HepG2 (cell line): ENCODE results near the gene NRL. TPM values are rescaled to one million over a fixed set of nuclear protein-coding genes. Genes with fewer than 3 reads are reported as not detected.

Experiments
- AGO2 ChIP-seq: fragments of 200-400 bp; formaldehyde crosslinking; optimal IDR thresholded peaks from 2 replicates; pipeline ENCODE3; 2017; ENCODE audit warnings: mild to moderate bottlenecking, low read depth, low read length, moderate library complexity
- BHLHE40 ChIP-seq: IDR thresholded peaks from 2 replicates; pipeline ENCODE4 v1.6.1; 2011; ENCODE audit warnings: low read length, improper control_type of control experiment
- CHCHD3 ChIP-seq: sonication (generic); formaldehyde crosslinking; IDR thresholded peaks from 2 replicates; pipeline ENCODE4 v1.8.0; 2022; ENCODE audit warnings: mild to moderate bottlenecking, missing genetic modification reagents, moderate library complexity
- DMAP1 ChIP-seq: IDR thresholded peaks from 2 replicates; pipeline ENCODE4 v1.6.1; 2016
- HDAC1 ChIP-seq: sonication (generic); formaldehyde crosslinking; IDR thresholded peaks from 2 replicates; pipeline ENCODE4 v1.5.1; 2020; ENCODE audit warnings: mild to moderate bottlenecking, missing genetic modification reagents
- KLF12 ChIP-seq: sonication (generic); formaldehyde crosslinking; IDR thresholded peaks from 2 replicates; pipeline ENCODE4 v1.4.0; 2020; ENCODE audit warnings: missing genetic modification reagents, borderline replicate concordance
- KLF6 ChIP-seq: IDR thresholded peaks from 2 replicates; pipeline ENCODE4 v1.8.0; 2016; ENCODE audit warnings: missing biosample characterization, missing genetic modification reagents
- MEIS1 ChIP-seq: sonication (generic); formaldehyde crosslinking; IDR thresholded peaks from 2 replicates; pipeline ENCODE4 v1.9.0; 2021; ENCODE audit warnings: mild to moderate bottlenecking, missing genetic modification reagents, moderate library complexity, borderline replicate concordance
- NPAS2 ChIP-seq: sonication (generic); formaldehyde crosslinking; IDR thresholded peaks from 2 replicates; pipeline ENCODE4 v1.8.0; 2022; ENCODE audit warnings: mild to moderate bottlenecking, missing genetic modification reagents, borderline replicate concordance
- RBAK ChIP-seq: sonication (generic); formaldehyde crosslinking; IDR thresholded peaks from 2 replicates; pipeline ENCODE4 v1.5.1; 2020; ENCODE audit warnings: mild to moderate bottlenecking, missing genetic modification reagents
- REL ChIP-seq: sonication (generic); formaldehyde crosslinking; conservative IDR thresholded peaks from 2 replicates; pipeline ENCODE4 v1.8.0; 2022; ENCODE audit warnings: mild to moderate bottlenecking, missing genetic modification reagents, moderate library complexity
- SMAD3 ChIP-seq: sonication (generic); formaldehyde crosslinking; IDR thresholded peaks from 2 replicates; pipeline ENCODE4 v1.4.0; 2020; ENCODE audit warnings: missing genetic modification reagents
- SOX6 ChIP-seq, 2 experiments: fragments of 450-650 bp in 1 of 2; sonication (generic) in 1 of 2; formaldehyde crosslinking in 1 of 2; IDR thresholded peaks; 2 replicates each; pipeline versions ENCODE4 v1.4.0 to v1.6.1; 2017 to 2020; ENCODE audit warnings: antibody characterized with exemption in 1 of 2, mild to moderate bottlenecking in 1 of 2, missing genetic modification reagents in 1 of 2
- SSRP1 ChIP-seq: IDR thresholded peaks from 2 replicates; pipeline ENCODE4 v1.6.1; 2016; ENCODE audit warnings: control low read depth
- TBX2 ChIP-seq: sonication (generic); formaldehyde crosslinking; IDR thresholded peaks from 2 replicates; pipeline ENCODE4 v1.5.0; 2020; ENCODE audit warnings: missing genetic modification reagents, mild to moderate bottlenecking, borderline replicate concordance
- TBX3 ChIP-seq: fragments of 450-650 bp; IDR thresholded peaks from 2 replicates; pipeline ENCODE4 v1.6.1; 2017; ENCODE audit warnings: antibody characterized with exemption, mild to moderate bottlenecking, inconsistent platforms, borderline replicate concordance
- THYN1 ChIP-seq: sonication (generic); formaldehyde crosslinking; IDR thresholded peaks from 2 replicates; pipeline ENCODE4 v1.8.1; 2023; ENCODE audit warnings: low read depth, mild to moderate bottlenecking, moderate library complexity, missing genetic modification reagents, borderline replicate concordance
- ZBTB42 ChIP-seq: sonication (generic); formaldehyde crosslinking; IDR thresholded peaks from 2 replicates; pipeline ENCODE4 v1.5.0; 2020; ENCODE audit warnings: mild to moderate bottlenecking, missing genetic modification reagents
- ZBTB7A ChIP-seq: sonication (generic); formaldehyde crosslinking; IDR thresholded peaks from 2 replicates; pipeline ENCODE4 v1.8.0; 2022; ENCODE audit warnings: mild to moderate bottlenecking, missing genetic modification reagents
- ZFP62 ChIP-seq: sonication (generic); formaldehyde crosslinking; IDR thresholded peaks from 2 replicates; pipeline ENCODE4 v1.4.0; 2020; ENCODE audit warnings: missing genetic modification reagents
- ZNF383 ChIP-seq: sonication (generic); formaldehyde crosslinking; IDR thresholded peaks from 2 replicates; pipeline ENCODE4 v1.4.0; 2020; ENCODE audit warnings: missing genetic modification reagents, mild to moderate bottlenecking, borderline replicate concordance
- ZNF549 ChIP-seq: sonication (generic); formaldehyde crosslinking; IDR thresholded peaks from 2 replicates; pipeline ENCODE4 v1.5.0; 2020; ENCODE audit warnings: missing genetic modification reagents
- ZNF552 ChIP-seq: sonication (generic); formaldehyde crosslinking; IDR thresholded peaks from 2 replicates; pipeline ENCODE4 v1.9.0; 2022; ENCODE audit warnings: missing genetic modification reagents, mild to moderate bottlenecking, borderline replicate concordance
- ZSCAN31 ChIP-seq: sonication (generic); formaldehyde crosslinking; IDR thresholded peaks from 2 replicates; pipeline ENCODE4 v1.5.0; 2020; ENCODE audit warnings: low read depth, mild to moderate bottlenecking, missing genetic modification reagents
- polyA plus RNA-seq, 8 experiments: library from polyadenylated mRNA; depleted of rRNA in 3 of 8; stranded (reverse) in 7 of 8; unstranded in 1 of 8; fragments of >200 nt; fragmentation: Illumina TruSeq in 4 of 8; extraction: Trizol in 4 of 8; gene quantifications; 2 replicates each; pipeline versions ENCODE4 v1.2.1 to v1.2.3, GENCODE V29; 2011 to 2016; ENCODE audit warnings: low read depth in 4 of 8, missing spikeins in 1 of 8, mixed read lengths in 1 of 8; ENCODE audit not compliant: insufficient read depth in 1 of 8
- total RNA-seq, 5 experiments: library from RNA; depleted of rRNA; stranded (reverse); fragments of >200 nt; fragmentation: Illumina TruSeq; extraction: Trizol; gene quantifications; 2 replicates each; pipeline ENCODE4 v1.2.3, GENCODE V29; 2016; ENCODE audit warnings: low read depth in 1 of 5
- TF ChIP-seq, protein P1 (sequence below): IDR thresholded peaks from 2 replicates; pipeline ENCODE4 v1.6.1; 2012; ENCODE audit warnings: low read length, improper control_type of control experiment
- TF ChIP-seq, protein P2 (sequence below): sonication (generic); formaldehyde crosslinking; IDR thresholded peaks from 2 replicates; pipeline ENCODE4 v1.5.1; 2020; ENCODE audit warnings: mild to moderate bottlenecking, missing genetic modification reagents, moderate library complexity
- TF ChIP-seq, protein P3 (sequence below): sonication (generic); formaldehyde crosslinking; IDR thresholded peaks from 2 replicates; pipeline ENCODE4 v1.4.0; 2020; ENCODE audit warnings: mild to moderate bottlenecking, low read depth, missing genetic modification reagents

NRL gene
- total and polyA plus RNA-seq, 2 of the 13 experiments (the other 11 are each of a cell fraction or from before 2014, with no cell fraction given): 2.5 to 4.7 TPM

DNA sequence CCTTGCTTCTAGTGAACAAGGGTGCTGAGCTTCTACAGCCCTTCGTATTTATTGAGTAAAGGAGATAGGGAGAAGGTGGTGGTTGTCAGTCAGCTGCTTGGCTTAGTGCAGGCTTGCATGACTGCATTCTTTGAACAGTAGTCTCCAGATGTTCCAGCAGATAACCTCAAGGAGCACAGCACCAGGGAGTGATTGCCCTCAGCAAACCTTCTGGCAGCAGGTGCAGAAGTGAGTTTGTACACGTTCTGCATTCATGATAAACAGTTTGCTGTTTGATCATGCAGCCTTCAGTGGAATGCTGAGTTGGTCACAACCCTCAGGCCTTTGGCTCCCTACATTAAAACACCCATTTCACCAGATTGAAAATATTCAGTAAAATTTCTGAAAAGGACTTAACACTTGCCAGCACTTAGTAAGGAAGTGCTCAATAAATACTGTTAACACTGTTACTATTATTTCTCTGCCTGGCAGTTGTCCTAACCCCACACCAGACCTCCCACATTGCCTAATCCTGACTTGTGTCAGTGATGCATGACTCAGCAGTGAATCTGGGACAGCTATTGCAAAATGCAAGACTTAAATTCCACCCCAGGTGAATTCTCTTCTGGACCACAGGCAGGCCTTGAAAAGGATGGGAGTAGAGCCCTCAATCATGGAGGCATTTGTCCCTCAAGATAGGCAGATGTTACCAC lies 81.9 kb downstream of the NRL start (continued):
- TF ChIP-seq TBX2: peak; percentile 7; the same call in 1 of the 2 replicates
- no peak for TF ChIP-seq SSRP1 (CRISPR knock-in tag)
- TF ChIP-seq DMAP1 (CRISPR knock-in tag): no peak
- no peak for TF ChIP-seq NPAS2 (CRISPR knock-in tag)
- TF ChIP-seq, protein P1, sequence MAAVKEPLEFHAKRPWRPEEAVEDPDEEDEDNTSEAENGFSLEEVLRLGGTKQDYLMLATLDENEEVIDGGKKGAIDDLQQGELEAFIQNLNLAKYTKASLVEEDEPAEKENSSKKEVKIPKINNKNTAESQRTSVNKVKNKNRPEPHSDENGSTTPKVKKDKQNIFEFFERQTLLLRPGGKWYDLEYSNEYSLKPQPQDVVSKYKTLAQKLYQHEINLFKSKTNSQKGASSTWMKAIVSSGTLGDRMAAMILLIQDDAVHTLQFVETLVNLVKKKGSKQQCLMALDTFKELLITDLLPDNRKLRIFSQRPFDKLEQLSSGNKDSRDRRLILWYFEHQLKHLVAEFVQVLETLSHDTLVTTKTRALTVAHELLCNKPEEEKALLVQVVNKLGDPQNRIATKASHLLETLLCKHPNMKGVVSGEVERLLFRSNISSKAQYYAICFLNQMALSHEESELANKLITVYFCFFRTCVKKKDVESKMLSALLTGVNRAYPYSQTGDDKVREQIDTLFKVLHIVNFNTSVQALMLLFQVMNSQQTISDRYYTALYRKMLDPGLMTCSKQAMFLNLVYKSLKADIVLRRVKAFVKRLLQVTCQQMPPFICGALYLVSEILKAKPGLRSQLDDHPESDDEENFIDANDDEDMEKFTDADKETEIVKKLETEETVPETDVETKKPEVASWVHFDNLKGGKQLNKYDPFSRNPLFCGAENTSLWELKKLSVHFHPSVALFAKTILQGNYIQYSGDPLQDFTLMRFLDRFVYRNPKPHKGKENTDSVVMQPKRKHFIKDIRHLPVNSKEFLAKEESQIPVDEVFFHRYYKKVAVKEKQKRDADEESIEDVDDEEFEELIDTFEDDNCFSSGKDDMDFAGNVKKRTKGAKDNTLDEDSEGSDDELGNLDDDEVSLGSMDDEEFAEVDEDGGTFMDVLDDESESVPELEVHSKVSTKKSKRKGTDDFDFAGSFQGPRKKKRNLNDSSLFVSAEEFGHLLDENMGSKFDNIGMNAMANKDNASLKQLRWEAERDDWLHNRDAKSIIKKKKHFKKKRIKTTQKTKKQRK: no peak
- TF ChIP-seq ZFP62 (CRISPR knock-in tag): no peak
- TF ChIP-seq CHCHD3: no peak
- TF ChIP-seq, protein P2, sequence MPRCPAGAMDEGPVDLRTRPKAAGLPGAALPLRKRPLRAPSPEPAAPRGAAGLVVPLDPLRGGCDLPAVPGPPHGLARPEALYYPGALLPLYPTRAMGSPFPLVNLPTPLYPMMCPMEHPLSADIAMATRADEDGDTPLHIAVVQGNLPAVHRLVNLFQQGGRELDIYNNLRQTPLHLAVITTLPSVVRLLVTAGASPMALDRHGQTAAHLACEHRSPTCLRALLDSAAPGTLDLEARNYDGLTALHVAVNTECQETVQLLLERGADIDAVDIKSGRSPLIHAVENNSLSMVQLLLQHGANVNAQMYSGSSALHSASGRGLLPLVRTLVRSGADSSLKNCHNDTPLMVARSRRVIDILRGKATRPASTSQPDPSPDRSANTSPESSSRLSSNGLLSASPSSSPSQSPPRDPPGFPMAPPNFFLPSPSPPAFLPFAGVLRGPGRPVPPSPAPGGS (CRISPR knock-in tag): no peak
- TF ChIP-seq SMAD3 (CRISPR knock-in tag): peak; percentile 58; the same call in 1 of the 2 replicates
- no peak for TF ChIP-seq HDAC1 (CRISPR knock-in tag)
- TF ChIP-seq KLF6: 0 out of 2 replicates have a peak, but pooled peaks have one; percentile 74
- 0 out of 2 replicates have a peak, but pooled peaks have one; percentile 49 for TF ChIP-seq SOX6 (IDR thresholded peaks at IDR 0.05)
- no peak for TF ChIP-seq SOX6 (CRISPR knock-in tag; IDR thresholded peaks at IDR 0.05)
- no peak for TF ChIP-seq ZNF549 (CRISPR knock-in tag)
- no peak for TF ChIP-seq ZBTB7A
- TF ChIP-seq AGO2: no peak
- no peak for TF ChIP-seq ZNF383 (CRISPR knock-in tag)
- TF ChIP-seq TBX3: peak; percentile 55; the same call in 1 of the 2 replicates
- TF ChIP-seq ZBTB42 (CRISPR knock-in tag): no peak
- no peak for TF ChIP-seq MEIS1
- no peak for TF ChIP-seq ZSCAN31 (CRISPR knock-in tag)
- TF ChIP-seq, protein P3, sequence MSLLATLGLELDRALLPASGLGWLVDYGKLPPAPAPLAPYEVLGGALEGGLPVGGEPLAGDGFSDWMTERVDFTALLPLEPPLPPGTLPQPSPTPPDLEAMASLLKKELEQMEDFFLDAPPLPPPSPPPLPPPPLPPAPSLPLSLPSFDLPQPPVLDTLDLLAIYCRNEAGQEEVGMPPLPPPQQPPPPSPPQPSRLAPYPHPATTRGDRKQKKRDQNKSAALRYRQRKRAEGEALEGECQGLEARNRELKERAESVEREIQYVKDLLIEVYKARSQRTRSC (CRISPR knock-in tag): no peak
- TF ChIP-seq ZNF552: no peak
- no peak for TF ChIP-seq KLF12
- TF ChIP-seq BHLHE40: no peak; the same call in 1 of the 2 replicates
- TF ChIP-seq RBAK: no peak
- TF ChIP-seq THYN1 (CRISPR knock-in tag): no peak
- no peak for TF ChIP-seq REL (CRISPR knock-in tag)
